ENCODE data around the gene DIS3L2.
A peak's percentile ranks its signal among the peaks of the same experiment; 100 is the strongest.

Gene DIS3L2, protein sequence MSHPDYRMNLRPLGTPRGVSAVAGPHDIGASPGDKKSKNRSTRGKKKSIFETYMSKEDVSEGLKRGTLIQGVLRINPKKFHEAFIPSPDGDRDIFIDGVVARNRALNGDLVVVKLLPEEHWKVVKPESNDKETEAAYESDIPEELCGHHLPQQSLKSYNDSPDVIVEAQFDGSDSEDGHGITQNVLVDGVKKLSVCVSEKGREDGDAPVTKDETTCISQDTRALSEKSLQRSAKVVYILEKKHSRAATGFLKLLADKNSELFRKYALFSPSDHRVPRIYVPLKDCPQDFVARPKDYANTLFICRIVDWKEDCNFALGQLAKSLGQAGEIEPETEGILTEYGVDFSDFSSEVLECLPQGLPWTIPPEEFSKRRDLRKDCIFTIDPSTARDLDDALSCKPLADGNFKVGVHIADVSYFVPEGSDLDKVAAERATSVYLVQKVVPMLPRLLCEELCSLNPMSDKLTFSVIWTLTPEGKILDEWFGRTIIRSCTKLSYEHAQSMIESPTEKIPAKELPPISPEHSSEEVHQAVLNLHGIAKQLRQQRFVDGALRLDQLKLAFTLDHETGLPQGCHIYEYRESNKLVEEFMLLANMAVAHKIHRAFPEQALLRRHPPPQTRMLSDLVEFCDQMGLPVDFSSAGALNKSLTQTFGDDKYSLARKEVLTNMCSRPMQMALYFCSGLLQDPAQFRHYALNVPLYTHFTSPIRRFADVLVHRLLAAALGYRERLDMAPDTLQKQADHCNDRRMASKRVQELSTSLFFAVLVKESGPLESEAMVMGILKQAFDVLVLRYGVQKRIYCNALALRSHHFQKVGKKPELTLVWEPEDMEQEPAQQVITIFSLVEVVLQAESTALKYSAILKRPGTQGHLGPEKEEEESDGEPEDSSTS

DNA sequence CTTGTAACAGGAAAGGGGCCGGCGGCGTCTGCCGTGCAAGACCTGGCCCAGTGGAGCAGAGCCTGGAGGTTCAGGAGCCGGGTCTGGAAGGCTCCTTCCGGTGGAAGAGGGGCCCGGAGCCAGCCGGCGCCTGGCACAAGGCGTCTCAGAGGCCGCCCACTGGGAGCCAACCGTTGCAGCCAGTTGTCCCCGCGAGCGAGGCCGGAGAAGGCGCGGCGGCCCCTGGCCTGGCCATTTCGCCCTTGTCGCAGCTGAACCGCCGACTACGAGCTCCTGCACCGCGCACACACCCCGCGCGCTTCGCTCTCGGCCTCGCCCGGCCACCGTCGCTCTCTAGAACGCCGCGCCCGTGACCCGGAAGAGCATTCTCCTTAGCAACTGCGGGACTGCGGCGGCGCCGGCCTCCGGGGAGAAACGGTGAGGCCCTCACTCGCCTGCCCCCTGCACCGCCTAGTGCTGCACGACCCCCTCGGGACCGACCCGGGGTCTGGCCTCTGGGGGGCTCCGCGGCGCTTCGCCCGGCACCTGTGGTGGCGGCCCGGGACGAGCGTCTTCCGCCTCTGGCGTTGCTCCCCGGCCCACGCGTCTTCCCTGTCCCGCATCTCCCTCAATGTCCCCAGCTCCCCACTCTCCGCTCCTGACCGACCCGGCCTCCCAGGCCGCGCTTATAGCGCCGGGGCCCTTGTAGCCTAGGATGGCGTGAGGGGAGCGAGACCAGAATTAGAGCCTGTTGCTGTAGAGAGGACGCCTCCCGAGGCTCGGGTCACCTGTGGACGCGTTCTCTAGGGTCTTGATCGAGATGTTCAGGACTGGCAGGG, at the start of gene DIS3L2:
Gene DIS3L2 (plus strand): TSS at position 365 of the 818 bp plus-strand sequence. CDS start 53,215 bp downstream, outside the sequence.
- DNase-seq (ENCODE audit: low read depth in 2 of 2), result peak; percentile 29 to 65

DNA sequence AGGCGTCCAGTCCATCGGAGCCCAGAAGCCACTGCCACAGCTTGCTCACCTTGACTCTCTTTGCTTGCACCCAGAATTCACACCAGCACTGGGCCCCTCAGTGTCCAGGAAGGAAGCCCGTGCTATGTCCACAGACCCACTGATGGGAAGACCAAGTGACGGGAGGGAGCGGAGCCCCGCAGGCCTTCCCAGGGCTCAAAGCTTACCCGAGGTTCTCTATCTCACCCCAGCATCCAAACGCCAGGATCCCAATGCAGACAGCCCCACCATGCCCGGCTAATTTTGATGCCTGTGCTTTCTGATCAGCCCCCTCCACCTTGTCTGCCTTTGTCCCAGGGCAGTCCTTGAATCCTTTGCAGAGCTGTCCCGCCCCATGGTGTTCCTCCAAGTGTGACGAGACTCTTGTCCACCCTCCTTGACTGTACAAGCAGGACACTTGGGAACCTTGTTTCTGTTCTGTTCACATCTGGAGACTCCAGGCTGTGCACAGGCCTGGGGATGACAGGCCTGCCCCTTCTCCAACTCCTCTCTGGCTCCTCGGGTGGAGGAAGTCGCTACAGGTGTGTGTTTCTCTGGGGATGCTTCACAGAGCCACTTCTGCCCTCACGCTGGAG, 47.3 kb upstream of the DIS3L2 start:
- no peak for DNase-seq (ENCODE audit: low read depth in 2 of 2)

DNA sequence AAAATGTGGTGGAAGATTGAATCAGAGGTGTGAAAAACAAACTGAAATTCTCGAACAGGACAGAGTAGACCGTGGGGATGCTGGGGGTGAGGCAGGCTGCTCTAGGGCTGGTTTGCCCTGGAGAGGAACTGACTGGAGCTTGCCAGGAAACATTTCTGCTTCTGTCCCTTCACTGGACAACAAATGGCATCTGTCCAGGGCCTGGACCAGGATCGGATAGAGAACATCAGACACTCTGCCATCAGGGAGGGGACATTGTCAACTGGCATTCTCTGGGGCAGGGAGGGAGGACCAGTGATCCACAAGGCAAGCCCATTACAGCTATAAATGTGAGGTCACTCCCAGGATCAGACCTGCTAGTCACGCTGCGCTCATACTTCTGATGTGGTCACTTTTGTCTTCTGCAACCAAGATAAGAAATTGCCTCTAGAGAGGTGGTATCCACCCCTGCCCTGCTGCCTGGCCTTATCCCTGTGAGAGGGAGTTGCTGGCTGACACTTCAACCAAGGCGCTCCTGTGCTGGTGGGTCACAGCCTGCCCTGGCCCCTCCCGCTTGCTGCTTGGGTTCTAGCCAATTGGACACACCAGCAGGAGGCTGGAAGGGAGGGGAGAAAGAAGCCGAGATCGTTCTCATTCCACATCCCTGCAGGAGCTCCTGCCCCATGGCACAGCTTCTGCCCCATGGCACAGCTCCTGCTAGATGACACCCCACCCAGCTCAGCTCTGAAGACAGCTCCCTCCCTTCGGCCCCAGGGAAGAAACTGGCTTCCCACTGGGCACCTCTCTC, 44.0 kb upstream of the DIS3L2 start:
- DNase-seq (ENCODE audit: low read depth in 2 of 2), result no peak

DNA sequence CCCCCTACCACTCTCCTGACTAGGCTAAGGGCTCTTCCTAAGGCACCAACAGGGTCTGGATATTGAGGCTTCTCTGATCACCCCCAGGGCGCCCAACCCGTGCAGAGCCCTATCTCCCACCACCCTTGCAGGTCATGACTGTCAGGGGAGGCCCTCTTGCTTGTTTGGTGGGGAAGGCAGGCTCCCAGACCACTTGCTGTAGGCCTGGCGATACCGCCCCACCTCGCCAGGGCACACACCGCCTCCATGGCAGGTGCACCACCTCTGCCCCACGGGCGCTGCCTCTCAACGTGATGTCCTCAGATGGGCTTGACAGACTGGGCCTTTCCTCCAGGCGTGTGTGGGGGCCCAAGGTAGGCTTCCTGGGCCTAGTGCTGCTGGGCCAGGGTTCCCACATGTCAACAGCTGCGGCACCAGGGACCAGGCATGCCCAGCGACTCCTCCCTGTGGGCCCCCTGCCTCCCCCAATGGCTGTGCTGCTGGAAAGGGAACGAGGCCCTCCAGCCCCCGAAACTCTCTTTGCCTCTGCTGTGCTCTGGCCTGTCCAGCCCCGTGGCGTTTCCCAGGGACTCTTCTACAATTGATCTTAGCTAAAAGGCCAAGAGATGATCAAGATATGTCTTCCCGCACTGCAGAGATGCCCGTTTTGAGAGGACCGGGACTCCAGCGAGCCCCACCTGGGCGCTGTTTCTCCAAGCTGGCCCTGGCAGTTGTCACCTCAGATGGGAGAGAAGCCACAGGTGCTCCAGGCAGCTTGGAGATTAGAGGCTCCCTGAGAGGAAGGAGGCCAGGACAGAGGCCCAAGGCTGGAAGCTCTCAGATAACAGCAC, 42.8 kb upstream of the DIS3L2 start:
- no peak for DNase-seq (ENCODE audit: low read depth in 2 of 2)

DNA sequence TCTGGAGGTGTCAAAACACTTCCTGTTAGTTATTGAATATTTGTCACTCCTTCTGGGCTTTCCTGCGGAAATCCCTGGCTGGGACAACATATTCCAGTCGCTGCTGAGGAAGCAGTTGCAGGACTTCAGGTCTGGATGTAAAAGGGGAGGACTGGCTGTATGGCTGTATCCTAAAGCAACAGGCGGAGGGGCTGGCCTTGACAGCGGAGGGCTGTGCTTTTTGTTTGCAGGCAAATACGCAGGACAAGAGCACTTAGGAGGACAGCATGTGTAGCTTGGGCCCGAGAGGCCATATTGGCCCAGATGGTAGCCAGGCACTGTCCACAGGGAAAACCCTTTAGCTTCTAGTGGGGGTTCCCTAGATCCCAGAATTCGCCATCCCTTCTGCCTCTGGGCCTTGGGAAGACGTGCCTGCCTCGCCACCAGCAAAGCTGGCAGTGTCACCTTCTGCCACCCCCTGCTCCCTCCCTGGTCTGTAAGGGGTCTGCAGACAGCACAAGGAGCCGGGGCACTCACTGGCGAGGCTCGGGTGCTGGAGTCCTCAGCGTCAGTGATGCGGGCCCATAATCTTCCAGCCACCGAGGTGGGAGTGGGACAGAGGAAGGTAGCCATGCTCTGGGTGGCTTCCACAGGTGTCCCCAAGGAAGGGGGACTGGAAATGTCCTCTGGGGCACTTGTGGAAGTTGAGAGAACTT, 42.0 kb upstream of the DIS3L2 start:
- DNase-seq (ENCODE audit: low read depth in 2 of 2), result no peak

DNA sequence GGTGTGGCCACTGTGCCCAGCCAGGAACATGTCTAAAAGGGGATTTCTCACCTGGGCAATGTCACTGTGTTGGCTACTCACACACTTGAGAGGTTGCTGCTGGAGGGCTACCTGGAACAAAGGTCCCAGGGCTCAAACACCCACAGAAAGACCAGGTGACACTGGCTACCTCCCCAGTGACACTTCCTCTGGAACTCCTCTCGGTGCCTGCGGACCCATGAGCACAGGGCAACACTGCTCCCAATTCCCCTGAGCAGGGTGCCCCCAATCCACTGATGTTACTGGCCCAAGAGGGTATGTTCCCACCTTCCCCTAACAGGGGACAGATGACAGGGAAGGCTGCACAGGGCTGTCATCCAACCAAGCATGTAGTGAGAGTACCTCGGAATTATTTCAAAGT, 41.1 kb upstream of the DIS3L2 start:
- DNase-seq (ENCODE audit: low read depth in 2 of 2), result no peak

DNA sequence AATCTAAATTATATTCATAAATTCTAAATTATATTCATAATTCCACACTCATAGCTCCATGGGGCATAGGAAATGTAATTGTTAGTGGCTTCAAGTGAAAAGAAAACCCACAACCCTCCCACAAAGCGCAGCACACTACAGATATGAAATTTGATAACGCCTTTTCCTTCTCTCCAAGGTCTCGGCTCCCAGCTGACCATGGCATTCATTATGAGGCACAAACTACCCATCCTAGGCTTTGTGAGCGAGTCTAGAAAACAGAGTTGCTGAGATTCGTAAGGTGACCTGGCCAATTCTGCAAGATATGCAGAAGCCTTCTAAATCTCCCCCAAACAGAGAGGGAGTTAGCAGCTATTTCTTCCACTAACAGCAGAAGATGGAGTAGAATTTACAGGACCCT, 40.7 kb upstream of the DIS3L2 start:
- DNase-seq (ENCODE audit: low read depth in 2 of 2), result no peak

DNA sequence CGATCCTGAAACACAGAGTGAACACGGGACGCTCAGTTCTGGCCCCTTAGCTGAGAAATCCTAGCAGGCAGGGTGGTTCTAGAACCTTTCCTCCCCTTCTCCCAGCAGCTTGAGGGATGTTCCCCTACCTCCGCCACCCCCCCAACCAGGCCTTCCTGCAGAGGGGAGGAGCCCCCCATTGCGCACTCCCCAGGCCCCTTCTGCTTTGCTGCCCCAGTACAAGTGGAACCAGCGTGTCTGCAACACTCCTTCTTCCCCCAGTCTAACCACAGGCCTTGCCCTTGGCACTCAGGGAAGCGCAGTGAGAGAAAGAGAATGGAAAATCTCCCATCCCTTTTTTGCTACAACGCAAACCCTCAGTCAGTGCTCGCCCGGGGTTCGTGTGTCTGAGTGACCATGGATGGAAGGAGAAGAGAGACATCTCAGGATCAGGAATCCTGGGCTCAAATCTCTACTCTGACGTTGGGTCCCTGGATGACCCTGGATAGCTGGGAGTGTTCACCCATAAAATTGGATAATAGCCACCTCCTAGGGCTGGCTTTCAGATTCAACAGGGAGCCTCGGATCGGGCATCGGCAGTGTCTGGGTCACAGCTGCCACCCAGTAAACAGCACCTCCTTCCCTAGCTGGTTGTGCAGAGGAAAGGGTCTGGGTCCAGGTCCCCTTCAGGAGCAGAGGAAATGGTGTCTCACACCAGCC, 39.1 kb upstream of the DIS3L2 start:
- no peak for DNase-seq (ENCODE audit: low read depth in 2 of 2)

DNA sequence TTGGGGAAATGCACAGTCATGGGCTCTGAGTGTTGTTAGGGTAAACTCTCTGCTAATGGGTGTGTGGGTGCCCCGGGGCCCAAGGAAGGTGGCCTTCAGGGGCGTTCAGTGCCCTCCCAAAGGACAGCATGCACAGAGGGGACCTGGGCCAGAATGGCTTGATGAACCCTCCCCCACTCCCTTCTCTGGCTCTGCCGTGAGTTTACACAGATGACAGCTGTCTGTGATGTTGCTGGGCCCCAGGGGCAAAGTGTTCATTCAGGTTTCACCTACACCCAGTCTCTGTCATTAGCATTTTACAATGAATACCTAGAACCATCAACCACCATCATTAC, 38.5 kb upstream of the DIS3L2 start:
- no peak for DNase-seq (ENCODE audit: low read depth in 2 of 2)

DNA sequence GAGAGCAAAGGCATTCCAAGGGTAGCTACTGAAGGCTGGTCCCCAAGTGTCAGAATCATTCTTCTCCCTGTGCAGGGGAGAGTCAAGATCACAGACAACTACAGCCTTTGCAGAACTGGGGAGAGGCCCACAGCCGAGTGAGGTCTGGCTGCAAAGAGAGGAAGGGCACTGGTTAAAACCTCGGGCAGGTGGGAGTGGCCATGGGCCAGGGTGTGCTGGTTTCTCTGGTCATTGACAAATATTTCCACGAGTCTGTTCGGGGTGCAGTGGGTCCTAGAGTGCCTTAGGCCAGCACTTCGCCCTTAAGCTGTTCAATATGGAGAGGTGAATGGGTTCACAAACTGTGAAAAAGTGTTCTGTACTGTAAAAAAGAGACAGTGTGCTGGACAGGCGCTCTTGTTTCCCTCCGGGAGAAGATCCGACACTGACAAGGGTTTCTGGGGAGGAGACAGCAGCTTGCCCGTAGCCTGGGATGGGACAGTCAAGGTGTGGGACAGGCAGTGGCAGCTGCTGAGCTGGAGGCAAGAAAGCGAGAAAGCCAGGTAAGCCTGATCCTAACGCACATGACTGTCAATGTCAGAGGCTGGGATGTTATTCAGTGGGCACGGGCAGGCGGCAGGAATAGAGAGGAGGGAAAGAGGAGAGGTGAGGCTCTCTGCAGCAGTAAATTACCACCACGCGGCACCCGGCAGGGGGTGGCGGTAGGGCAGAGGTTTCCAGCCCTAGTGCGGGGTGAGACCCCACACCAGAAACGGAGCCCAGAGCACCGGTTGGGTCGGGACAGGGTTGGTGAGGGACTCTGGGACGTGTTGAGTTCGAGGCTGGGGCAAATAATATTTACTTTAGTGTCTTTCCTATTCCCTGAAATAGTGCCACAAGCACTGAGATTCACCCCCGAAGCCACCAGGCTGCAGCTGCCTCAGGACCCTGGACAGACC, 37.3 kb upstream of the DIS3L2 start:
- DNase-seq (ENCODE audit: low read depth in 2 of 2), result no peak

DNA sequence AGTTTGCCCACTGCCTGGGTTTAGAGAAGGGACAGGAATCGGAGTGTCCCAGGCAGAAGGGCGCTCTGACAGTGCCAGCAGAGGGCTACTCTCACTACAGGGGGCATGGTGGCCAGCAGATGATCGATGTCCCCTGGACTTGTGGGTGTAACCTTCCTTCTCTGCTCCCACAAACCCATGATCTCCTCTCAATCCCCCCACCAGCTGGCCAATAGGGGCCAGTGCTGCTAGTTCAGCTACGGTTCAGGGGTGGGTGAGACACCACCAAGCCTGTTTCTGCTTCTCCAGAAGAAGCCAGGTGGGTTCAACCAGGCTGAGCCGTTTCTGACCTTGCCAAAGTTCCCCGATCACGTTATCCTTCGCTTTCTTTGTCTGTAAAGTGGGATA, 36.6 kb upstream of the DIS3L2 start:
- no peak for DNase-seq (ENCODE audit: low read depth in 2 of 2)

DNA sequence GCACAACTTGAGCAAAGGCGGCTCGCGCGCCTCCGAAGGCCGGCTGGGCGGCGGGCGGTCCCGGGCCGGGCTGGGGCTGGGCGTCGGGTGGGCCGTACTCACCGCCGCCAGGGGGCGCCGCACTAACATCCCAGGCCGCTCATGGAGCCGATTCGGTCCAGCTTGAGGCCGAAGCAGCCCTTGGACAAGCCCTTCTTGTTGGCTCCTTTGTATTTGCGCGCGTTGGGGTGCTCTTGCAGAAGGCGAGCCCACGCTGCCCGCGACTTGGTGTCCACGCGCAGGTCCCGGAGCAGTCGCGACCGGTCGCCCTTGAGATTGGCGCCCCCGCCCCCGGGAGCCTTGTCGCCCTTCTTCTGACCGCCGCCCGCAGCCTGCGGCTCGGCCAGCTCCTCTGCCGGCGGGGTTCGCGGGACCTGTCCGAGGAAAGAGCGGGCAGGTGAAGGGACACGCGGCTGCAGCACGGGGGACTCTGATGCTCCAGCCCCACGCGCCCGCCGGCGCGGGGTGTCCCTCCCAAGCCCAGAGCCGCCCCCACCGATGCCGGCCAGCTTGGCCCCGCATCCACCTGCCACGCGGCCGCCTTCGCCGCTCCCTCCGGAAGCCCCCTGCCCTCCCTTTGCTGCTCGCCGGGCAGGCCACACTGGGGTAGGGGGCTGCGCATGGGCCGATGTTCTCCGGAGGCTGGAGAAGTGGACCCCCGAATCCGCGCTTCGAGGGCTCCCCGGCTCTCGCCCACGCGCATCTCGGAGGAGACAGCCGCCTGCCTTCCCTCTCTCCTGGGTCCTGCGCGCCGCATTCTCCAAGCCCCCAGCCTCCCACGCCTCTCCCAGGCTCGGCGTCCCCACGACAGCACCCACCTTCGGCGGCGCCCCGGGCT, 36.0 kb upstream of the DIS3L2 start:
- peak; percentile 25 to 58 for DNase-seq (ENCODE audit: low read depth in 2 of 2)

DNA sequence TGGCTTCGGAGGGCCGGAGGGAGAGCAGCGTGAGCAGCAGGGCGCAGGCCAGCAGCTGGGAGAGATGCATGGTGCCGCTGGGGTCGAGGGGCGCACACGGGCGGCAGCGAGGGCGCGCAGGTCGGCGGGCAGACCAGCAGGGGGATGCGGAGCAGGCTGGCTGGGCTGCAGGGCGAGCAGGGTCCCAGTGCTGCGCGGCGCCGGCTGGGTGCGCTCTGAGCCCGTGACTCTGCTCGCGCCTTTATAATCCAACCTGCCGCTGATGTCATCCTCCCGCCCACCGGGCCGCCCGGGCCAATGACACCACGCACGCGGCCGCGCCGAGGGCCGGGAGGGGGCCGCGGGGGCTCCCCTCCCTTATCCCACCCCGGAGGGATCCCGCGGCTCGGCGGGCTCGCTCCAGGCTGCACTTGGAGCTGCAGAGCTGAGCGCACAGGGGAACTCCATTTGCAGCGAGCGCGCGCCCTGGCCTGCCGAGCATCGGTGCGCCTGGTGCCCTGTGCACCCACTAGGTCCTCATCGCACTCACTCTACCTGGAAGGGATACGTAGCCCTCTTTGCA, 35.3 kb upstream of the DIS3L2 start, which contains the start of gene NPPC:
Gene NPPC (minus strand): TSS at position 217 of the 562 bp plus-strand sequence. CDS start 147 bp downstream, at position 70.
- peak in 1 of 2 donors; percentile 37 for DNase-seq (ENCODE audit: low read depth in 2 of 2)

DNA sequence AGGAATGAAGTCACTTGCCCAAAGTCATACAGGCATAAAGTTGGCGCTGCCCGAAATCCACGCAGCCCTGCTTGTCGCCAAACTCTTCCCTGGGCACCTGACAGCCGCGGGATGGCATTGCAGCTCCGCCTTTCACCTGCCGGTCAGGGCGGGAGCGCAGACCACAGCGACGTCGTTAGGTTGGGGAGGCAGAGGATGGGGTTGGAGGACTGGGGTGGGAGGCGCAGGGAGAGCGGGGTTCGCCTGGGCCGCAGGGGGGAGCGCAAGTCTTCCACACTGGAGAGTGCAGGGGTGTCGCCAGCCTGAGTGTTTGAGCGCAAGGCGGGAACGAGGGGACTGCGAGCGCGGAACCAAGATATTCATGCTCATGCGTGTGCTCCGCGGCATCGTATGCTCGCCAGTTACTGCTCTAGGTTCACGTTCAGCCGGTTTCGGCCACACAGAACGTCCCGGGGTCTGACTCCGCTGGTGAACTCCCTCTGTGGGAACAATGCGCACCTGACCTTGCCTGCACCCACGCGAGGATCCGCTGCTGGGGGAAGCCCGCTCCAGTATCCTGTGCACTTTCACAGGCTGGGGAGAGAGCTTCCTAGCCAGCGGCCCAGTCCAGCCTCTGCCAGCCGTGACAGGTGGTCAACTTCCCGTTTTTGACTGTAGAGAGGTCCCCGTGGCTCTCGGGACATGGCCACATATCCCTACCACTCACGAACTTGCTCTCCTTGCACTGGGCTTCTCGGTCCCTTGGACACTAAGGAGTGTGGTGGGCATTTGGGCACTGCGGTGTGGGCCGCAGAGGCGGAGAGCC, 34.5 kb upstream of the DIS3L2 start:
- no peak for DNase-seq (ENCODE audit: low read depth in 2 of 2)

DNA sequence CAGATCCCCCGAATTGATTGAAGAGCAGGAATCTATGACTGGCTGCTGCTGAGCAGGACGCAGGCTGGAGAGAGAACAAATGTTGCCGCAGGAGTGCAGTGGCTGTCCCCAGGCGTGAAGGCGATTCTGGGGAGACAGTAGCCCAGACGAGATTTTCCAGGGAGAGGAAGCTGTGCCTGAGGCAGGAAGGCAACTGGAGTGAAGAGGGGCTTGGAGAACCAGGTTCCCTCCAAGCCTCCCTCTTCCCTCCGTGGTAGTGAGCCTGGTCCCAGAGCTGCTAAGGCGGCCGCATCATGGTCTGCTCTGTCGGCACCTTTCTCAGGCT, 34.0 kb upstream of the DIS3L2 start:
- no peak for DNase-seq (ENCODE audit: low read depth in 2 of 2)

All from stimulated activated CD4-positive, alpha-beta T cell treated with anti-CD3 and anti-CD28 coated beads, Interleukin-1b, Interleukin-23, amount 100 ng/mL, for 1 hour (primary cell).